Endothelial cell of umbilical vein (primary cell): ENCODE data around the gene MAML3. TPM values are rescaled to one million over a fixed set of nuclear protein-coding genes. Genes with fewer than 3 reads are reported as not detected.
A peak's percentile ranks its signal among the peaks of the same experiment; 100 is the strongest.

ENCODE experiments used
- BruUV-seq: library from RNA; stranded (reverse); fragments of 400-500 nt; replicated peaks from 2 replicates; lab custom pipeline; 2021; lab: Mats Ljungman, UMichigan
- CTCF ChIA-PET: fragments of 300-600, 350-600 bp; sonication (Branson Sonifier 250); formaldehyde crosslinking; loops from one replicate; lab custom pipeline; 2021; ENCODE audit warnings: antibody characterized with exemption, inconsistent platforms; lab: Charles Lee
- POLR2A ChIA-PET: fragments of 300-600, 350-600 bp; sonication (Branson Sonifier 250); formaldehyde crosslinking; loops from one replicate; lab custom pipeline; 2021; ENCODE audit warnings: antibody characterized with exemption, inconsistent platforms; lab: Charles Lee
- DNase-seq: peaks from one replicate; pipeline ENCODE4 v3.0.0-alpha.2; 2011; ENCODE audit warnings: low read depth, low spot score
- FAIRE-seq: peaks from 2 replicates; lab custom pipeline; 2011; peaks lifted over from hg19 to GRCh38; lab: Jason Lieb, UNC
- H2AFZ ChIP-seq: 2 replicates; pipeline ENCODE4 v1.6.0; 2012; ENCODE audit warnings: low read depth, low read length, control low read depth, inconsistent platforms
- H3K27ac ChIP-seq: 2 replicates; pipeline ENCODE4 v1.5.1; 2011; ENCODE audit warnings: low read depth, mild to moderate bottlenecking, control low read depth, low read length, moderate library complexity; ENCODE audit not compliant: insufficient read depth
- H3K27me3 ChIP-seq, 2 experiments: 2 replicates each; pipeline versions ENCODE4 v1.6.0 to v1.6.1; 2011; ENCODE audit warnings: low read length in 2 of 2, mixed read lengths in 1 of 2; ENCODE audit not compliant: control insufficient read depth in 2 of 2, insufficient read depth in 2 of 2
- H3K36me3 ChIP-seq, 2 experiments: 2 replicates in 1 of 2; 3 replicates in 1 of 2; pipeline ENCODE4 v1.5.1; 2011; ENCODE audit warnings: low read length in 2 of 2, mild to moderate bottlenecking in 1 of 2, moderate library complexity in 1 of 2; ENCODE audit not compliant: control insufficient read depth in 2 of 2, insufficient read depth in 2 of 2; ENCODE audit errors: extremely low read depth in 1 of 2
- H3K4me1 ChIP-seq: 3 replicates; pipeline ENCODE4 v1.5.1; 2011; ENCODE audit warnings: mild to moderate bottlenecking, low read length; ENCODE audit not compliant: control insufficient read depth, insufficient read depth; ENCODE audit errors: extremely low read depth
- H3K4me2 ChIP-seq: 2 replicates; pipeline ENCODE4 v1.6.1; 2011; ENCODE audit warnings: low read length, control low read depth, mixed read lengths; ENCODE audit not compliant: insufficient read depth
- H3K4me3 ChIP-seq, 3 experiments: fragments of 200-600 bp in 1 of 3; sonication (generic), shearing (Covaris generic) in 1 of 3; replicated peaks in 1 of 3; 2 replicates each; pipeline ENCODE4 v1.5.1; 2011 to 2016; ENCODE audit warnings: control low read depth in 3 of 3, low read length in 3 of 3, mild to moderate bottlenecking in 2 of 3, inconsistent platforms in 1 of 3, low read depth in 1 of 3, moderate library complexity in 1 of 3; ENCODE audit not compliant: insufficient read depth in 1 of 3
- H3K79me2 ChIP-seq: 2 replicates; pipeline ENCODE4 v1.6.0; 2012; ENCODE audit warnings: low read length, inconsistent platforms; ENCODE audit not compliant: control insufficient read depth, insufficient read depth
- H3K9ac ChIP-seq: replicated peaks from 2 replicates; pipeline ENCODE3; 2011; ENCODE audit warnings: low read length, control low read depth; ENCODE audit not compliant: insufficient read depth; ENCODE audit errors: extremely low read depth
- H3K9me1 ChIP-seq: replicated peaks from 3 replicates; pipeline ENCODE4 v1.6.0; 2011; ENCODE audit warnings: mild to moderate bottlenecking, low read length; ENCODE audit not compliant: control insufficient read depth, insufficient read depth; ENCODE audit errors: extremely low read depth
- H3K9me3 ChIP-seq: replicated peaks from 2 replicates; pipeline ENCODE4 v1.5.1; 2012; ENCODE audit warnings: low read length, inconsistent platforms; ENCODE audit not compliant: control insufficient read depth, insufficient read depth
- H4K20me1 ChIP-seq: replicated peaks from 2 replicates; pipeline ENCODE3; 2011; ENCODE audit warnings: mild to moderate bottlenecking, low read length; ENCODE audit not compliant: control insufficient read depth, insufficient read depth; ENCODE audit errors: extremely low read depth
- CTCF ChIP-seq, 2 donors: IDR thresholded peaks; 1 replicate in 1 of 2; 2 replicates in 1 of 2; pipeline ENCODE4 v1.5.1; 2011; ENCODE audit warnings: low read length in 2 of 2, mild to moderate bottlenecking in 2 of 2, moderate library complexity in 2 of 2, control low read depth in 1 of 2, inconsistent platforms in 1 of 2, low read depth in 1 of 2; ENCODE audit not compliant: insufficient read depth in 1 of 2; ENCODE audit errors: extremely low read depth in 1 of 2
- EZH2 ChIP-seq: IDR thresholded peaks from 2 replicates; pipeline ENCODE4 v1.6.1; 2012; ENCODE audit warnings: borderline replicate concordance, low read depth, mild to moderate bottlenecking, moderate library complexity, low read length, inconsistent platforms; ENCODE audit not compliant: severe bottlenecking
- FOS ChIP-seq: IDR thresholded peaks from 2 replicates; pipeline ENCODE4 v1.6.1; 2011; ENCODE audit warnings: mild to moderate bottlenecking, low read length, moderate library complexity, borderline replicate concordance; ENCODE audit not compliant: insufficient read depth
- GATA2 ChIP-seq: IDR thresholded peaks from 2 replicates; pipeline ENCODE4 v1.7.0; 2011; ENCODE audit warnings: low read depth, mild to moderate bottlenecking, moderate library complexity, mixed read lengths, low read length; ENCODE audit not compliant: insufficient read length, insufficient read depth
- JUN ChIP-seq: IDR thresholded peaks from 2 replicates; pipeline ENCODE4 v1.6.1; 2011; ENCODE audit warnings: borderline replicate concordance, low read depth; ENCODE audit not compliant: insufficient read length, insufficient read depth
- MYC ChIP-seq: IDR thresholded peaks from one replicate; pipeline ENCODE4 v1.6.1; 2011; ENCODE audit warnings: mild to moderate bottlenecking, low read depth, low read length
- POLR2A ChIP-seq: IDR thresholded peaks from 2 replicates; pipeline ENCODE4 v1.6.1; 2012; ENCODE audit warnings: low read depth, mild to moderate bottlenecking, control low read depth, low read length
- POLR2AphosphoS5 ChIP-seq: IDR thresholded peaks from 2 replicates; pipeline ENCODE4 v1.6.1; 2012; ENCODE audit warnings: low read depth, mild to moderate bottlenecking, control low read depth, low read length, moderate library complexity; ENCODE audit not compliant: insufficient read depth
- dilution Hi-C: fragments of 300-500 bp; cut with MboI; formaldehyde crosslinking; loops from one replicate; pipeline ENCODE4 v1.15.0; 2019; ENCODE audit warnings: low sequenced_read_pairs; ENCODE audit not compliant: extremely low pct_ligation_motif_present
- intact Hi-C: fragments of 100-400 bp; cut with micrococcal nuclease; formaldehyde crosslinking; loops from one replicate; pipeline ENCODE4 v1.10.0; 2022
- polyA plus RNA-seq, 4 experiments: library from polyadenylated mRNA; depleted of rRNA in 3 of 4; stranded (reverse) in 3 of 4; unstranded in 1 of 4; fragments of >200 nt; gene quantifications; 2 replicates each; pipeline versions ENCODE4 v1.2.1 to v1.2.3, GENCODE V29; 2011 to 2012; ENCODE audit warnings: missing spikeins in 1 of 4
- total RNA-seq: library from RNA; stranded (reverse); gene quantifications from 2 replicates; pipeline ENCODE4 v1.2.3, GENCODE V29; 2021
- TF ChIP-seq, protein P1 (sequence below): IDR thresholded peaks from 2 replicates; pipeline ENCODE4 v1.6.1; 2011; ENCODE audit not compliant: insufficient read depth, insufficient read length

Gene MAML3
- total and polyA plus RNA-seq, 2 donors (not counting 3 experiments of a cell fraction or from before 2014, with no cell fraction given) = 14.0 to 20.3 TPM

DNA sequence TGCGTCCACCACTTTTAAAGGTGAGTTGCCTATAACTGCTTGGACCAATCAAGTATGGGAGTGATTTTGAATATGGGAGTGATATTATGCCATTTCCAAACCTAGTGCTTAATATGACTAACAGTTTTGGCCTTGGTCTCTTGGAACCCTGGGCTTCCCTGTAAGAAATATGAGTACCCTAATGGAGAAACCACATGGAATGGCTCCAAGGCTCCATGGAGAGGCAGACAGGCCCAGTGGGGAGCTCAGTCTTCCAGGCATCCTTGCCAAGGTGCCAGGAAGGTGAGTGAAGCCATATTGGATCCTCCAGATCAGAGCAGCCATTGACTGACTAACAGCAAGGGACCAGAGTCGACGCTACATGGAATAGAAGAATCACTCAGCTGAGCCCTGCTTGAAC, 53.2 kb downstream of the MAML3 start:
- H3K4me3 ChIP-seq = no peak overlapping the region
- TF ChIP-seq MYC = no peak
- TF ChIP-seq CTCF (IDR thresholded peaks at IDR 0.05; ENCODE audit: extremely low read depth in 1 of 2, insufficient read depth in 1 of 2, low read depth in 1 of 2, low read length in 2 of 2) = no peak
- no peak for TF ChIP-seq GATA2
- TF ChIP-seq FOS = no peak
- TF ChIP-seq POLR2A = no peak
- no peak for TF ChIP-seq POLR2AphosphoS5
- no peak for TF ChIP-seq EZH2
- TF ChIP-seq JUN = no peak
- TF ChIP-seq, protein P1, sequence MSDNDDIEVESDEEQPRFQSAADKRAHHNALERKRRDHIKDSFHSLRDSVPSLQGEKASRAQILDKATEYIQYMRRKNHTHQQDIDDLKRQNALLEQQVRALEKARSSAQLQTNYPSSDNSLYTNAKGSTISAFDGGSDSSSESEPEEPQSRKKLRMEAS = no peak
- DNase-seq (no peak), FAIRE-seq (no peak)
- no peaks in the 10 kb centered on the region for H3K36me3 ChIP-seq
- H3K9ac ChIP-seq = peak overlapping the region; percentile 67
- H3K9me3 ChIP-seq = no peaks in the 10 kb centered on the region
- POLR2A ChIA-PET = no interaction called here
- CTCF ChIA-PET = no interaction called here
- peak overlapping the region; percentile 100 for H3K27ac ChIP-seq
- peak overlapping the region; percentile 78 for H3K4me2 ChIP-seq
- BruUV-seq = no TSS peak
- dilution Hi-C loops (no loop called here), intact Hi-C loops (loop anchor here (1.0 kb wide), 3 partner anchors 10 to 153 kb away; no protein-coding TSS in a partner anchor)
- peaks cover 81% of the 10 kb centered on the region for H3K4me1 ChIP-seq
- H3K79me2 ChIP-seq = peaks cover 32% of the 10 kb centered on the region
- no peaks in the 10 kb centered on the region for H4K20me1 ChIP-seq
- no peak overlapping the region for H2AFZ ChIP-seq
- no peaks in the 10 kb centered on the region for H3K27me3 ChIP-seq
- no peaks in the 10 kb centered on the region for H3K9me1 ChIP-seq
